Ectodermal cell (in vitro differentiated cells): ENCODE data around the gene ARNT2.

ENCODE experiments used
- H3K27ac ChIP-seq: 2 replicates; pipeline ENCODE4 v1.7.0; 2013; ENCODE audit warnings: mild to moderate bottlenecking, low read depth, low read length; ENCODE audit not compliant: insufficient read depth, poor library complexity, severe bottlenecking
- H3K27me3 ChIP-seq: 2 replicates; pipeline ENCODE4 v1.7.0; 2013; ENCODE audit warnings: mild to moderate bottlenecking, low read length; ENCODE audit not compliant: insufficient read depth, control insufficient read depth, poor library complexity, severe bottlenecking
- H3K36me3 ChIP-seq: one replicate; pipeline ENCODE4 v1.7.0; 2013; ENCODE audit warnings: low read length; ENCODE audit not compliant: control insufficient read depth, insufficient read depth
- H3K4me1 ChIP-seq: one replicate; pipeline ENCODE4 v1.7.0; 2013; ENCODE audit warnings: low read length; ENCODE audit not compliant: control insufficient read depth, insufficient read depth
- H3K4me3 ChIP-seq: 2 replicates; pipeline ENCODE4 v1.7.0; 2013; ENCODE audit warnings: low read depth, low read length, control low read depth; ENCODE audit not compliant: insufficient read depth
- H3K9me3 ChIP-seq: 2 replicates; pipeline ENCODE4 v1.7.0; 2013; ENCODE audit warnings: mild to moderate bottlenecking, low read length, moderate library complexity; ENCODE audit not compliant: control insufficient read depth
- WGBS, 2 experiments: methylation state at CpG; one replicate each; pipeline ENCODE4 v1.1.7; 2013; ENCODE audit warnings: missing lambda C conversion rate in 2 of 2; 5-methylcytosine and 5-hydroxymethylcytosine counted together

The ARNT2 gene

DNA sequence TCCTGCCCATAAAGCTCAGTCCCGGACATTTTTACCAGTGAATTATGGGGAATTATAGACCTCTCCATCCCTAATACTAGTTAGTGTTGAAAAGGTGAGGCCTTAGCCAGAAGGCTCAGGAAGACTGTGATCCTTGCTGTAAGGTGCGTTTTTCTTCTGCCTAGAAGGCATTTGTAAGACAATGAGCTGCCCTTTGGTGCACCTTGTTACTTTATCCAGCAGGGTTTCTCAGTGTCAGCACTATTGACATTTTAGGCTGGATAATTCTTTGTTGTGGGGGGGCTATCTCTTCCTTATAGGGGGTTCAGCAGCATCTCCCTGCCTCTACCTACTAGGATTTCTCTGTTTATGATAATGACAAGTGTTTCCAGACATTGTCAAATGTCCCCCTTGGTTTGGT is 182.8 kb downstream of the ARNT2 start:
- H3K9me3 ChIP-seq, result no peaks in the 10 kb centered on the region
- 56 to 59% methylated on average over 2 of the region's 2 CpGs for WGBS, 2 experiments
- H3K27me3 ChIP-seq, result no peaks in the 10 kb centered on the region
- no peaks in the 10 kb centered on the region for H3K4me1 ChIP-seq
- no peak overlapping the region for H3K27ac ChIP-seq
- no peak overlapping the region for H3K4me3 ChIP-seq
- peaks cover 4% of the 10 kb centered on the region for H3K36me3 ChIP-seq

- no peaks in the 10 kb centered on the region for H3K9me3 ChIP-seq
- 77 to 84% methylated on average over 8 of the region's 8 CpGs for WGBS, 2 experiments
- H3K36me3 ChIP-seq, result peaks cover 4% of the 10 kb centered on the region
- H3K4me1 ChIP-seq, result no peaks in the 10 kb centered on the region
- no peaks in the 10 kb centered on the region for H3K27me3 ChIP-seq
- H3K27ac ChIP-seq, result no peak overlapping the region
- H3K4me3 ChIP-seq, result no peak overlapping the region
Observed at GRCh38 chr15:80587816-80588456, 183.8 kb downstream of the ARNT2 start.

DNA sequence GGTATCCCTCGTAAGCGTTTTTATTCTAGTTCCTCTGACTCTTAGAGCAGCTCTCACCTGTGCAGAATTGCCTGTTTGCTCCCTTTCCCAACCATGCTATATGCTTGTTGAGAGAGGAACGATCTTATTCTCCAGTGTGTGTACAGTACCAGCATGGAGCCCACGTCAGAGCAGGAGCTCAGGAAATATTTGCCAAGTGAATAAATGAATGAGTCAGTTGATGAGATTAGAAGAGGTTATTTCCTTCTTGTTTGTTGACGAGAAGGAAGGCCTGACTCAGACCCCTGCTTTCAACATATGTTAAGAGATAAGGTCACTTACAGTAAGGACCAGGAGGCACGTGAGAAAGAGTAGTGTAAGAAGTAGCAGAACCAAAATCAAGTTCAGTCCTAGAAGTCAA is 184.6 kb downstream of the ARNT2 start:
- 91 to 94% methylated on average over 6 of the region's 6 CpGs for WGBS, 2 experiments
- H3K27ac ChIP-seq, result no peak overlapping the region
- no peaks in the 10 kb centered on the region for H3K9me3 ChIP-seq
- no peaks in the 10 kb centered on the region for H3K27me3 ChIP-seq
- no peak overlapping the region for H3K4me3 ChIP-seq
- peaks cover 5% of the 10 kb centered on the region for H3K36me3 ChIP-seq
- no peaks in the 10 kb centered on the region for H3K4me1 ChIP-seq

DNA sequence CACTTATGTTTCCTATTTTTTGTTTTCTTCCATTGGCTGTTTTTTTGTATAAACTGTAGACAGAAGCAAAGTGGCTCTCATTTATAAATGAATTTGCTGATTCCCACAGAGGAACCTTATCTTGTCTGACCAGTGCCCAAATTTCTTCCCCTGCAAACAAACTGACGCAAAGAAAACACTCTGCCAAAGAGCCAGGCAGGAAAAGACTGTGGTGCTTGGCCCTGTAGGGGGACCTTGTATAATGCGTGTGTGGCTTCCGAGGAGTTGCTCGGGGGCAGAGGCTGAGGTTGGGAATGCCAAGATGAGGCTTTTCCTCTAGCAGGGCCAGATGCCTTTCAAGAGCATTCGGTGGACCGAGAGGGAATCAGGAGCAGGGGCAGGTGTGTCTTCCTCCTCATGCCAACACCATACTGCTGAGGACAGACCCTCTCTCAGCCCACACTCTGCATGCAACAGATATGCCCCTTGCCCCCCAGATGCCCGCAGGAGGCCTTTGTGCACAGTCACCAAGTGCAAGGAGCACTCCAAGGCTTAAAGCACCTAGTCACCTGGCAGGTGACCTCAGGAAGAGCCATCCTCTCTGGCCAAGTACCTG is 186.7 kb downstream of the ARNT2 start:
- H3K4me1 ChIP-seq, result no peaks in the 10 kb centered on the region
- H3K9me3 ChIP-seq, result no peaks in the 10 kb centered on the region
- no peak overlapping the region for H3K27ac ChIP-seq
- H3K27me3 ChIP-seq, result no peaks in the 10 kb centered on the region
- 87 to 88% methylated on average over 7 of the region's 7 CpGs for WGBS, 2 experiments
- no peak overlapping the region for H3K4me3 ChIP-seq
- H3K36me3 ChIP-seq, result peaks cover 11% of the 10 kb centered on the region

DNA sequence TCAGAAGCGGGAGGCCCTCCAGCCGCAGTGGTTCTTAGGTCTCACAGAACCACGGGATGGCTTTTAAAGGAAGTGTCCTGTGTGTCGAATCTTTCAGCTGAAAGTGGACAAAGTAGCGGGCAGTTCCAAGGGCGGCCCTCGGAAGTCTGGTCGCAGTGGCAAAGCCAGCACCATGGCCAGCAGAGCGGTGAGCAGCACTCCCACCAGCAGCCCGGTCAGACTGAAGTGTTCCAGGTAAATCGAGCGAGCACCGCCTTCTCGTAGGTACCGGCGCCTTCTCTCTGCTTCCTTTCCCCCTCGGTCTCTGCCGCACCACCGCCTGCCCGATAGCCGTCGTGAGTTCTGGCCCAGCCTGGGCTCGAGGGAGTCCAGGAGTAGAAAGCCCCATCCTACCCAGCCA is 187.3 kb downstream of the ARNT2 start:
- Histone ChIP-seq H3K36me3 (peaks cover 11% of the 10 kb centered on the region), H3K9me3 (no peaks in the 10 kb centered on the region), H3K4me1 (no peaks in the 10 kb centered on the region)

GRCh38 chr15:80591938-80592825 is 188.0 kb downstream of the ARNT2 start:
- H3K27me3 ChIP-seq, result no peaks in the 10 kb centered on the region
- H3K27ac ChIP-seq, result no peak overlapping the region
- no peaks in the 10 kb centered on the region for H3K9me3 ChIP-seq
- WGBS, 2 experiments, result 82% methylated on average over 10 of the region's 10 CpGs
- H3K36me3 ChIP-seq, result peaks cover 11% of the 10 kb centered on the region
- H3K4me1 ChIP-seq, result no peaks in the 10 kb centered on the region
- no peak overlapping the region for H3K4me3 ChIP-seq

More for the DNA sequence above, 187.3 kb downstream of the ARNT2 start:
- no peak overlapping the region for H3K4me3 ChIP-seq
- 88 to 93% methylated on average over 23 of the region's 23 CpGs for WGBS, 2 experiments
- H3K27me3 ChIP-seq, result no peaks in the 10 kb centered on the region
- no peak overlapping the region for H3K27ac ChIP-seq

DNA sequence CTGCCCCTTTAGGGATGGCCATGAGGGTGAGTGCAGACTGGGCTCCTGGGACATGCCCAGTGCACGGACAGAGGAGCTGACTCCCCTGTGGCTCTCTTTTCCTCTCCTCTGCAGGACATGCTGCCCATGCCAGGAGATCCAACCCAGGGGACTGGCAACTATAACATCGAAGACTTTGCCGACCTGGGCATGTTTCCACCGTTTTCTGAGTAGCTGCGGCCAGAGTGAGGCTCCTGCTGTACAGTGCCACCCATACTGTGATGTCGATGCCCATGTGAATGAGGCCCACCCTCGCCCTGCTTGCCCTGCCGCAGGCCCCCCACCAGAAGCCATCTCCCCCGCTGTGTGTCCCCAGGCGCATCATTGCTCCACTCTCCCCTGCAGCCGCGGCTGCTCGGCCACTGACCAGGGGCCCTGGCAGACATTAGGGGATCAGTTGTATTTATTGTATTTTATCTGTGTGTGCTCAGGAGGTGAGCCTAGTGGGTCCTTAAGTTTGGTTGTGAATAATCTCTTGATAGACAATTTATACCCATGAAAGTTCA is 189.4 kb downstream of the ARNT2 start:
- Histone ChIP-seq H3K9me3 (no peaks in the 10 kb centered on the region), H3K27me3 (no peaks in the 10 kb centered on the region), H3K4me3 (no peak overlapping the region), H3K27ac (no peak overlapping the region), H3K4me1 (no peaks in the 10 kb centered on the region), H3K36me3 (peaks cover 11% of the 10 kb centered on the region)
- 94 to 95% methylated on average over 13 of the region's 13 CpGs for WGBS, 2 experiments

DNA sequence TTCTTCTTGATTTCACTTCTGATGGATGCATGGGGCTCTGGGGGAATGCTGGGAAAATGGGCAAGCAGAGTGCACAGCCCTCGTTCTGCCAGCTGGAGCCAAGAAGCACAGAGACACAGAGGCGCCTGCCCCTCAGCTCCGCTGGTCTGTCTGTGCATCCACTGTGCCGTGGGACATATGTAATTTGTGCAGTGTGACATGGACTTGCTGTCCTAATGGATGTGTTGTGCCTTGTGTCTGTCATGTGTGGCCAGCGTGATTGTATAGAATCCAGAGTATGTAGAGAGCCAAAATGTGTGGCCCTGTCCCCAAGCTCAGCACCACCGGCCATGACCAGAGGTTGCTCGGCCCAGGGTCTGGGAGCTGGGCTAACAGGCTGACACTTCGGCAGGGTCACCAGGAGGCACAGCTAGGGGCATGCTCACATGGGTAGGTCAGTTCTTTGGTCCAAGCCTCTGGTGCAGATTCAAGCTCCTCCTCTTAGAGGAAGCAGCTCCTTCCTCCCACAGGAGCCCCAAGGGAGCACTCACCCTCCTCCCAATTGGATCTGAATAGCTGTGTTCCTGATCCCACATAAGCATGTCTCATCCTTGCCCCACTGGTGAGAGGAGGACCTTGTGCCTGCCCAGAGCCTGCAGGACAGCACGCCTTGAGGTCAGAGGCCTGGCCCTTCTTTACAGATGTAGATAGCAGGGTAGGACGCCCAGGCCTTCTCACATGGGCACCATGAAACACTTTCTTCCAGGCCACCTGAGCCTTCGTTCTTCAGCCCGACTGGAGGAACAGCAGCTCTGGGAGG is 190.1 kb downstream of the ARNT2 start:
- H3K4me3 ChIP-seq, result no peak overlapping the region
- no peaks in the 10 kb centered on the region for H3K9me3 ChIP-seq
- H3K27ac ChIP-seq, result no peak overlapping the region
- H3K4me1 ChIP-seq, result no peaks in the 10 kb centered on the region
- 86 to 89% methylated on average over 12 of the region's 12 CpGs for WGBS, 2 experiments
- no peaks in the 10 kb centered on the region for H3K27me3 ChIP-seq
- peaks cover 11% of the 10 kb centered on the region for H3K36me3 ChIP-seq

GRCh38 chr15:80595396-80595795 is 191.2 kb downstream of the ARNT2 start:
- Histone ChIP-seq H3K4me1 (no peaks in the 10 kb centered on the region), H3K27me3 (no peaks in the 10 kb centered on the region), H3K4me3 (no peak overlapping the region), H3K27ac (no peak overlapping the region), H3K9me3 (no peaks in the 10 kb centered on the region), H3K36me3 (peaks cover 11% of the 10 kb centered on the region)
- whole genome bisulfite sequencing, 2 experiments, result 88 to 100% methylated on average over 1 of the region's 1 CpG
